Hepatocyte (in vitro differentiated cells): Measurements from ENCODE around the gene MAP6. TPM values are rescaled to one million over a fixed set of nuclear protein-coding genes. Genes with fewer than 3 reads are reported as not detected.

Source experiments
- DNase-seq: peaks from one replicate; pipeline ENCODE4 v3.0.0-alpha.2; 2016; ENCODE audit warnings: low spot score
- H2AFZ ChIP-seq: fragments of 200-600 bp; sonication (generic); 2 replicates; pipeline ENCODE4 v1.6.0; 2016; ENCODE audit warnings: antibody characterized with exemption, mild to moderate bottlenecking
- H3K27ac ChIP-seq: fragments of 200-600 bp; sonication (generic); 2 replicates; pipeline ENCODE4 v1.5.1; 2016; ENCODE audit warnings: mild to moderate bottlenecking
- H3K27me3 ChIP-seq: fragments of 200-600 bp; sonication (generic); 2 replicates; pipeline ENCODE4 v1.6.1; 2016
- H3K36me3 ChIP-seq: fragments of 200-600 bp; sonication (generic); replicated peaks from 2 replicates; pipeline ENCODE4 v1.5.1; 2016; ENCODE audit warnings: low read depth; ENCODE audit not compliant: insufficient read depth
- H3K4me1 ChIP-seq: fragments of 200-600 bp; sonication (generic); 2 replicates; pipeline ENCODE4 v1.5.1; 2016; ENCODE audit warnings: mild to moderate bottlenecking, moderate library complexity; ENCODE audit not compliant: insufficient read depth
- H3K4me2 ChIP-seq: fragments of 200-600 bp; sonication (generic); 2 replicates; pipeline ENCODE4 v1.6.0; 2016
- H3K4me3 ChIP-seq: fragments of 200-600 bp; sonication (generic); 2 replicates; pipeline ENCODE4 v1.5.1; 2016; ENCODE audit warnings: mild to moderate bottlenecking
- H3K79me2 ChIP-seq: fragments of 200-600 bp; sonication (generic); 2 replicates; pipeline ENCODE4 v1.6.0; 2017; ENCODE audit warnings: mild to moderate bottlenecking
- H3K9me2 ChIP-seq: fragments of 200-600 bp; sonication (generic); replicated peaks from 2 replicates; pipeline ENCODE4 v1.6.0; 2017; ENCODE audit warnings: mild to moderate bottlenecking; ENCODE audit not compliant: insufficient read depth
- H3K9me3 ChIP-seq: fragments of 200-600 bp; sonication (generic); 2 replicates; pipeline ENCODE4 v1.5.1; 2016; ENCODE audit warnings: low read depth, mild to moderate bottlenecking
- H4K20me1 ChIP-seq: fragments of 200-600 bp; sonication (generic); 2 replicates; pipeline ENCODE4 v1.6.0; 2016; ENCODE audit warnings: mild to moderate bottlenecking; ENCODE audit not compliant: insufficient read depth, poor library complexity, severe bottlenecking
- EZH2 ChIP-seq: fragments of 200-600 bp; sonication (generic); IDR thresholded peaks from 2 replicates; pipeline ENCODE4 v1.6.1; 2016; ENCODE audit warnings: antibody characterized with exemption, mild to moderate bottlenecking, borderline replicate concordance
- EZH2phosphoT487 ChIP-seq: fragments of 200-600 bp; sonication (generic); IDR thresholded peaks from one replicate; pipeline ENCODE4 v1.6.1; 2018; ENCODE audit warnings: antibody characterized with exemption, mild to moderate bottlenecking, low read depth, moderate library complexity; ENCODE audit not compliant: unreplicated experiment, severe bottlenecking
- WGBS: methylation state at CpG from one replicate; pipeline ENCODE4 v1.1.6; 2016; ENCODE audit warnings: low lambda C conversion rate; ENCODE audit errors: missing lambda C conversion rate; 5-methylcytosine and 5-hydroxymethylcytosine counted together
- polyA plus RNA-seq: library from polyadenylated mRNA; unstranded; fragments of >200 nt; fragmentation: Nextera tagmentation; extraction: Ambion mirVana; gene quantifications from 2 replicates; pipeline ENCODE4 v1.2.1, GENCODE V29; 2016
- total RNA-seq: library from RNA; depleted of rRNA; stranded (reverse); fragments of >200 nt; gene quantifications from 2 replicates; pipeline ENCODE4 v1.2.3, GENCODE V29; 2014
- TF ChIP-seq, protein P1 (sequence below): fragments of 200-600 bp; sonication (generic); IDR thresholded peaks from 2 replicates; pipeline ENCODE4 v1.5.1; 2016; ENCODE audit warnings: antibody characterized with exemption, mild to moderate bottlenecking; ENCODE audit not compliant: poor library complexity

MAP6 gene
- total and polyA plus RNA-seq, 2 experiments from 2014 or later = 3.8 to 6.4 TPM

DNA sequence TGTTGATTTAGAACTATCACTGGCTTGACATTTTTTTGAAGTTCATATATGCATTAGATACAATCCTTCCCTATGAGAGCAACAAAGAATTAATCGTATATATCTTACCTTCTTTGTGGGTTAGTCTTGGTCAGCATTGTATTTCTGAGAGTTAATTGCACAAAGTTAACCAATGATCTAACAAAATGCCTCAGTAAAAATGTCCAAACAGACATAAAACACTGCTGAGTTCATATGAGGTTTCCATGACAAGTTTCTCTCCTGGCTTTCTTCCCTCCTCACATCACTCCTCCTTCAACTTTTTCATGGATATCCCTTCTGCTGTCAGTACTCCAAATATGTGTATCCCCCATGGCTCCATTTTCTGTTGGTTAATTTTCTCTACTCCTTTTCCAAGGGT, 9.0 kb downstream of the MAP6 start:
- H2AFZ ChIP-seq = no peak overlapping the region
- no peaks in the 10 kb centered on the region for H3K36me3 ChIP-seq
- TF ChIP-seq EZH2 = no peak
- TF ChIP-seq EZH2phosphoT487 = no peak
- TF ChIP-seq, protein P1, sequence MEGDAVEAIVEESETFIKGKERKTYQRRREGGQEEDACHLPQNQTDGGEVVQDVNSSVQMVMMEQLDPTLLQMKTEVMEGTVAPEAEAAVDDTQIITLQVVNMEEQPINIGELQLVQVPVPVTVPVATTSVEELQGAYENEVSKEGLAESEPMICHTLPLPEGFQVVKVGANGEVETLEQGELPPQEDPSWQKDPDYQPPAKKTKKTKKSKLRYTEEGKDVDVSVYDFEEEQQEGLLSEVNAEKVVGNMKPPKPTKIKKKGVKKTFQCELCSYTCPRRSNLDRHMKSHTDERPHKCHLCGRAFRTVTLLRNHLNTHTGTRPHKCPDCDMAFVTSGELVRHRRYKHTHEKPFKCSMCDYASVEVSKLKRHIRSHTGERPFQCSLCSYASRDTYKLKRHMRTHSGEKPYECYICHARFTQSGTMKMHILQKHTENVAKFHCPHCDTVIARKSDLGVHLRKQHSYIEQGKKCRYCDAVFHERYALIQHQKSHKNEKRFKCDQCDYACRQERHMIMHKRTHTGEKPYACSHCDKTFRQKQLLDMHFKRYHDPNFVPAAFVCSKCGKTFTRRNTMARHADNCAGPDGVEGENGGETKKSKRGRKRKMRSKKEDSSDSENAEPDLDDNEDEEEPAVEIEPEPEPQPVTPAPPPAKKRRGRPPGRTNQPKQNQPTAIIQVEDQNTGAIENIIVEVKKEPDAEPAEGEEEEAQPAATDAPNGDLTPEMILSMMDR = no peak
- peaks cover 18% of the 10 kb centered on the region for H3K27me3 ChIP-seq
- H3K27ac ChIP-seq = no peak overlapping the region
- no peak overlapping the region for H3K4me2 ChIP-seq
- no peak overlapping the region for H3K4me3 ChIP-seq
- DNase-seq = no peak
- no peaks in the 10 kb centered on the region for H3K4me1 ChIP-seq
- WGBS = 67% methylated on average over 1 of the region's 1 CpG
- no peaks in the 10 kb centered on the region for H3K79me2 ChIP-seq
- H3K9me2 ChIP-seq = no peaks in the 10 kb centered on the region
- H3K9me3 ChIP-seq = no peaks in the 10 kb centered on the region
- H4K20me1 ChIP-seq = no peaks in the 10 kb centered on the region

DNA sequence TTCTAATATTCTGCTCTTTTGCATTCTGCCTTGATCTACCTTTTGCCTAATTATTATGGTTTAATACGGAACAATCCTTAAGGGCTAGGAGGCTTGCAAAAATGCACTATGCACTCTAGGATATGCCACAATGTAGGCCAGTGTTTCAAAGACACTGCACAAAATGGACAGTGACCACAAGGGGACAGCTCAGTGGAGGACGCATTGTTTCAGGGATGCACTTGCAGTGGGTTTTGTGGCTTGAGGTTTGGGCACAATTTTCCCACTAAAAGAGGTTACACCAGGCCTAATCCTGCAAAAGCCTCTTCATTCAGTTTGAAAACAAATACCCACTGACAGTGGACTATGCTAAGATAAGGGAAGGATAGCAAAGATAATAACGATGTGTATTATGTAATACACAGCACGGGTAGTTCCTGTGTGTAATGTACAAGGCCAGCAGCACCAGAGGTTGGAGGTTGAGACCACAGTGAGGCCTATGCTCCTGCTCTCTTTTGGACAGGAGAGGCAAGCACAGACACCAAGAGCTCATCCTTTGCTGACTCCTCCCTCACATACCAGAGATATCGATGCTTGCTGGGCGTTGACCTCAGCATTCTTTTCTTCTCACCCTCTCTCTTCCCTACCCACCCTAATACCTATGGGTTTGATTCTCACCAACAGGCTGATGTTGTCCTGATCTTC, 12.7 kb downstream of the MAP6 start:
- 55% methylated on average over 6 of the region's 6 CpGs for WGBS
- Histone ChIP-seq H3K4me2 (no peak overlapping the region), H3K9me3 (no peaks in the 10 kb centered on the region), H3K9me2 (no peaks in the 10 kb centered on the region), H3K36me3 (no peaks in the 10 kb centered on the region), H3K79me2 (no peaks in the 10 kb centered on the region), H4K20me1 (no peaks in the 10 kb centered on the region), H3K4me3 (no peak overlapping the region), H3K27me3 (no peaks in the 10 kb centered on the region), H3K27ac (no peak overlapping the region), H3K4me1 (no peaks in the 10 kb centered on the region), H2AFZ (no peak overlapping the region)
- TF ChIP-seq EZH2phosphoT487 (no peak), EZH2 (no peak)
- no peak for DNase-seq

DNA sequence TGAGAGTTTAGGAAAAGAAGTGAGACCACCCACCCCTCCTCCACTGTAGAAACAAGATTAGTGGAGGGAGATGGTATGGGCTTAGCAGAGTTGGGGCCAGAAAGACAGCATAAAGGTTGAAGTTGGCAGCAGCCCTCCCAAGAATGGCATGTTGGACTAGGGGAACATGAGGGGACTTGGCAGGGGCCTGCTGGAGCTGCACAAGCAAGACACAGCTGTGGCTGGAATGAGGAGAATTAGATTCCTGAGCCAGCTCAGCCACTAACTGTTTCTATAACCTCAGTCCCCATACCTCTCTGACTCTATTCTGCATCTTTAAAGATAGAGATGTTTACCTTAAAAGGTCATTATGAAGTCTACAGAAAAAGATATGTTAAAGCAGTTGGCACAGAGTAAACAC, 13.2 kb downstream of the MAP6 start:
- no peaks in the 10 kb centered on the region for H3K4me1 ChIP-seq
- no peak overlapping the region for H2AFZ ChIP-seq
- no peak overlapping the region for H3K4me3 ChIP-seq
- H3K27me3 ChIP-seq = no peaks in the 10 kb centered on the region
- H4K20me1 ChIP-seq = no peaks in the 10 kb centered on the region
- no peak for DNase-seq
- H3K9me3 ChIP-seq = no peaks in the 10 kb centered on the region
- TF ChIP-seq EZH2phosphoT487 (no peak), EZH2 (no peak)
- TF ChIP-seq, protein P1 = no peak
- H3K27ac ChIP-seq = no peak overlapping the region
- H3K4me2 ChIP-seq = no peak overlapping the region
- H3K36me3 ChIP-seq = no peaks in the 10 kb centered on the region
- H3K9me2 ChIP-seq = no peaks in the 10 kb centered on the region
- H3K79me2 ChIP-seq = no peaks in the 10 kb centered on the region

DNA sequence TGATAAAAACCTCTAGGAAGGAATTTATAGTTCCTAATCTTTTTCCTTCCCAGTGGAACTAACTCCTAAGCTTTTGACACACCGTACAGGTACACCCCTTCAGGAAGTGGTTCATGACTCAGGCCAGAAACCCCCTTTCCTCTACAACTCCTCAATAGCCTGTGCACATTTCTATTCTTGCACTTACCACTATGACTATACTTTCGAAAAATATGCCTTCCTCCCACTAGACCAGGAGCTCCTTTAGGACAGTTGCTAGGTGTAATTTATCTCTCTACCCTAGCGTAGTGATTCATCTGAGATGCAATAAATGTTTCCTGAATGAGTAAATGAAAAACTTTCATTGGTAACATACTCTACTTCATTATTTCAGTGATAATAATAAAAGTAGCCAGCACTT, 14.5 kb downstream of the MAP6 start:
- TF ChIP-seq EZH2phosphoT487 (no peak), EZH2 (no peak)
- TF ChIP-seq, protein P1 = no peak
- H3K4me2 ChIP-seq = no peak overlapping the region

More for the DNA sequence above, 14.5 kb downstream of the MAP6 start:
- H3K79me2 ChIP-seq = no peaks in the 10 kb centered on the region
- H3K36me3 ChIP-seq = no peaks in the 10 kb centered on the region
- H4K20me1 ChIP-seq = no peaks in the 10 kb centered on the region
- no peaks in the 10 kb centered on the region for H3K9me3 ChIP-seq
- H3K27ac ChIP-seq = no peak overlapping the region
- no peaks in the 10 kb centered on the region for H3K4me1 ChIP-seq
- H3K4me3 ChIP-seq = no peak overlapping the region
- no peak for DNase-seq
- no peak overlapping the region for H2AFZ ChIP-seq
- H3K9me2 ChIP-seq = no peaks in the 10 kb centered on the region
- WGBS = 55% methylated on average over 3 of the region's 3 CpGs
- H3K27me3 ChIP-seq = no peaks in the 10 kb centered on the region
